ENCODE data around the gene STARD7.
"Not testable (repeated sequence)": the region's sequence is repeated elsewhere in the genome, so short reads cannot be mapped to it uniquely, and the experiment has no call there.

The STARD7 gene

GRCh38 chr2:96191937-96192670 is 16.5 kb downstream of the STARD7 start:
- DNase-seq: no peak

DNA sequence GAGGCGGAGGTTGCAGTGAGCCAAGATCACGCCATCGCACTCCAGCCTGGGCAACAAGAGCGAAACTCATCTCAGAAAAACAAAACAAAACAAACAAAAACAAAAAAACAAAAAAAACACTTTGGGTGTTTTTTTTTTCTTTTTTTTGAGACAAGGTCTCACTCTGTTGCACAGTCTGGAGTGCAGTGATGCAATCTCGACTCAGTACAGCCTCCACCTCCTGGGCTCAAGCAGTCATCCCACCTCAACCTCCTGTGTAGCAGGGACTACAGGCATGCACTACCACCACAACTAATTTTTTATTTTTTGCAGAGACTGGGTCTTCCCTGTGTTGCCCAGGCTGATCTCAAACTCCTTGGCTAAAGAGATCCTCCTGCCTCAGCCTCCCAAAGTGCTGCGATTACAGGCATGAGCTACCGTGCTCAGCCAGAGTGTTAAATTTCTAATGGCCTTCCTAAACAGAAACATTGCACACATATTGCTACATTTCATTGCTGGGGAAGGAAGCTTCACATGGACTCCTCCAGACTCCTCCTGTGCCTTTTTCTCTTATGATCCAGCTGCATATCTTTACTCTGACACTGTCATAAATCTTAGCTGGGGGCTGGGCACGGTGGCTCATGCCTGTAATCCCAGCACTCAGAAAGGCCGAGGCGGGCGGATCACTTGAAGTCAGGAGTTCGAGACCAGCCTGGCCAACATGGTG is 19.7 kb downstream of the STARD7 start:
- no peak for DNase-seq

- no peak for DNase-seq
Measured at GRCh38 chr2:96186562-96186961, 22.1 kb downstream of the STARD7 start.

DNA sequence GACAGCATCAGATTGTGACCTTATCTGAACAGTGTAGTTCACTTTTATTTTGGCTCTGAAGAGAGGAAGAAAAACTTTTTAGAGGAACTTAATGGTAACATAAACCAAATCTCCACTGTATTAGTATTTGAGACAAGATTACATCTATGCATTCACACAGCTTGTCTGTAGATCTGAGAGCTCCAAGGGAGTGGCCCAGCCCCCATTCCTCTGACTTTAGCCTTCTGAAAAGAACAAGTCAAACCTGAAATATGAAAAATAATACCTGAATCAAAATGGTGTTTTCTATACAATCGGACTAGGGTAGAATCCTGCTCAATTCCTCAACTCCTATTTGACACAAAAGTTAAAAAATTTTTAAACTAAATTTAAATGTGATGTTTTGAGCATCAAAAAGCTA is 23.1 kb downstream of the STARD7 start:
- DNase-seq: no peak

- DNase-seq: no peak
Measured at GRCh38 chr2:96184989-96185388, 23.6 kb downstream of the STARD7 start.

DNA sequence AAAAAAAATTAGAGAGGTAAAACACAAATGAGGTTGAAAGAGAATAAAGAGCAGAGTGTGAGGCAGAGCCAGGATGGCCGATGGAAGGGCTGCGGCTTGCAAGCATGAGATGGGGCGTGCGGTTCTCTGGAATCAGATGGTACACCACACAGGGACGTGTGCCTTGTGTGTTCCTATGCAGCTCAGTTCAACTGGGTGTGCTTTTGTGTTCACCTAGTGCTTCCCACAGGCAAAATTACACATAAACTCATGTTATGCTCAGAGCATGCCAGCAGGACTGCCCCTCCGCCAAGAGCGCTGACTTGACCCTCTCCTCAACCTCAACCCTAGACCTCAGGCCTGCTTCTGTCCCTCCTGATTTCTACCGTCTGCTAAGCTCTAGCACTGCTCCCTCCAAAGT is 24.4 kb downstream of the STARD7 start:
- no peak for DNase-seq

DNA sequence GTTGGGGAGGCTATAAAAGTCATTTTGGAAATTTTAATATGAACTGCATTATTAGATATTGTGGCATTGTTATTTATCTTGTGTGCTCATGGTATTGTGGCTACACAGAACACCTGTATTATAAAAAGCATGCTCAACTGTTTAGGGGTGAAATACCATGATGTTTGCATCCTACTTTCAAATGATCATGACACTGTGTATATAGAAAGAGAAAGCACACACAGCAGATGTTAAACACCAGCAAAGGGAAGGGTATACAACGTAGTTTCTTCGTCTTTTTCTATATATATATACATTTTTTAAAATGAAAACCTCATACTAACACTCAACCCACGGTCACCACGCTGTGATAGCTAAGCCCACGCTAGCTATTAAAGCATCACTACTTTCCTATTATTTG is 27.1 kb downstream of the STARD7 start:
- no peak for DNase-seq

DNA sequence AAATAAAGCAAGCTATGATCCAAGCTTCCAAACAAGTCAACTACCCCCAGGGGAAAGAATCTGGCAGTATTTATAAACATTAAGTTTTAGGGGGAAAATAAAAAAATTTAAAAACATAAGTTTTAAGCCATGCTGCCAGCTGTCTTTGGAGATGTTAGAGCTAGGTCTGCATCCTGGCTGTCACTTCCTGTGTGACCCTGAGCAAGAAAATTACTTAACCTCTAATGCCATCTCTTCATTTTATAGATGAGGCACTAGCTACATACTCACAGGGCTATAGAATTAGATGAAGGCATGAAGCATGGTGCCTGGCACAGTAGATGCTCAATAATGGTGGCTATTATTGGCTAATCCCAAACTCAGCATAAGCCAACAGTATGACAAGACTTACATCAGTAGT is 28.1 kb downstream of the STARD7 start:
- no peak for DNase-seq

- no peak for DNase-seq
Measured at GRCh38 chr2:96180002-96180401, 28.6 kb downstream of the STARD7 start.

DNA sequence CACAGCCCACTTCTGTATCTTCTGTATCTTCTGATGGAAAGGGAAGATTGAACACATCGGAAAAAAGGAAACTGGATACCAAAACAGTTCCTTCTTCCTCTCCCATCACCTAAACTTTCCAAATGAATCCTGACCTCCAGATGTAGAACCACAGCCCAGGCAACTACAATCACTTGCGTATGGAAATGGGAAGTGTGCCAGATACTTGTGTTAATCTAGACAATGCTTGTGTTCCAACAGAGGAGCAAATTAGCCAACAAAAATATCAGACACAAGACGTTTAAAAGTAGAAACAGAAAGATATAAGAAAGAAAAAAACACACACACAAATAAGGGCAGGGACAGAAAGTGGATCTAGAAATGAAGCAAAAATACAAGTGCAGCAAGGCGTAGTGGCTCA is 32.0 kb downstream of the STARD7 start:
- DNase-seq: no peak

GRCh38 chr2:96175951-96176350 is 32.7 kb downstream of the STARD7 start:
- no peak for DNase-seq

GRCh38 chr2:96174251-96175144 is 34.1 kb downstream of the STARD7 start:
- DNase-seq: peak; percentile 93

GRCh38 chr2:96171831-96172230 is 36.8 kb downstream of the STARD7 start:
- DNase-seq: no peak

DNA sequence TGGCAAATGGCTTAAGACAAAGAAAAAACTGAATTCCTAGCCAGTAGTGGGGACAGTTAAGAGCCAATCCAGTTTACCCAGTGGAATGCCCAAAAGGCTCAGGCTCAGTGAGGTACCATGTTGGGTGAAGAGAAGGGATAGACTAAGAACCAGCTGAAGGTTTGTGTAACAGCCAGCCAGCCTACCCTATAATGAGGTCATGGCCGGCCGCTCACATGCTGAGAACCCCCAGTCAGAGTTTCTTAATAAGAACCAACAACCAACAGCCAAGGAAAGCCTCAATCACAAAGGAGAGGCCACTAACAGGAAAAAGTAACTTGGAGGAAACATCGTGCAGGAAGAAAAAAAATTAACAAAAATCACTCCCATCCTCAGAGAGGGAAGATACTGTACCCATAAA is 38.0 kb downstream of the STARD7 start:
- DNase-seq: no peak

DNA sequence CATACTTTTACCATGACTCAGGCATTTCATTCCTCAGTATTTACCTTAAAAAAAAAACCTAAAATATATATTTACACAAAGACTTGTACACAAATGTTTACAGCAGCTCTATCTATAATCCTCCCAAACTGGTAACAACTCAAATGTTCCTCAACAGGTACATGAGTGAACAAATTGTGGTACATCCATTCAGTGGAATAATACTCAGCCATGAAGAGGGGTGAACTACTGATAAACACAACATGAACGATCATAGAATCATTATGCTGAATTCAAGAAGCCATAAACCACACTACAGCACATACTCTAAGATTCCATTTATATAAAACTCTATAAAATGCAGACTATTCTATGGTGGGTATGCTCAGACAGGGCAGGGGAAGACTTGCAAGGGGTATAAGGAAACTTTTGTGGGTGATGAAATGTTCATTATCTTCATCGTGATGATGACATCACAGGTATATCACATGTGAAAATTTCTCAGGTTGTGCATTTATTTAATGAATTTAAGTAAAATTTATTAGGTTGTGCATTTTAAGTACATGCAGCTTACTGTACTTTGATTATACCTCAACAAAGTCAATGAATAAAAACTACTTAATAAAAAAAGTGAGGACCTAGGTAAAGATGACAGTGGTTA is 38.6 kb downstream of the STARD7 start:
- DNase-seq: no peak

DNA sequence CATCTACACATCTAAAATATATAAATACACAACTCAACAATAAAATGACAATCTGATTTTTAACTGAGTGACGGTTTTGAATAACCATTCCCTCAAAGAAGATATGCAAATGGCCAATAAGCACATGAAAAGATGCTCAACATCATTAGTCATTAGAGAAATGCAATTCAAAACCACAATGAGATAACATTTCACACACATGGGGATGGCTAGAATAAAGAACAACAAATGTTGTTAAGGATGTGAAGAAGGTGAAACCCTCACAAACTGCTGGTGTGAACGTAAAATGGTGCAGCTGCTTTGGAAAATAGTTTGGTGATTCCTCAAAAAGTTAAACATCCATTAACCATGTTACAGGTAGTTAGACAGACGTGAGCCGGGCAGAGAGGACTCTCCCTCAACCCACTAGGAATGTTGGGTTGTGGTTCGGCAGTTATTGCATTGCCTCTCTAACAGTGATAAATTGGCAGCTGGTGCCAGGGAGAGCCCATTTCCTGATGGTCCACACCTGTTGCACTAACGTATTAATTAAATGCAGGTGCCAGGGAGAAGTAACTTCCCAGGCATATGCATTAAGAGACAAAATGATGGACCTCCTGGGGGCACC is 41.1 kb downstream of the STARD7 start:
- no peak for DNase-seq

DNA sequence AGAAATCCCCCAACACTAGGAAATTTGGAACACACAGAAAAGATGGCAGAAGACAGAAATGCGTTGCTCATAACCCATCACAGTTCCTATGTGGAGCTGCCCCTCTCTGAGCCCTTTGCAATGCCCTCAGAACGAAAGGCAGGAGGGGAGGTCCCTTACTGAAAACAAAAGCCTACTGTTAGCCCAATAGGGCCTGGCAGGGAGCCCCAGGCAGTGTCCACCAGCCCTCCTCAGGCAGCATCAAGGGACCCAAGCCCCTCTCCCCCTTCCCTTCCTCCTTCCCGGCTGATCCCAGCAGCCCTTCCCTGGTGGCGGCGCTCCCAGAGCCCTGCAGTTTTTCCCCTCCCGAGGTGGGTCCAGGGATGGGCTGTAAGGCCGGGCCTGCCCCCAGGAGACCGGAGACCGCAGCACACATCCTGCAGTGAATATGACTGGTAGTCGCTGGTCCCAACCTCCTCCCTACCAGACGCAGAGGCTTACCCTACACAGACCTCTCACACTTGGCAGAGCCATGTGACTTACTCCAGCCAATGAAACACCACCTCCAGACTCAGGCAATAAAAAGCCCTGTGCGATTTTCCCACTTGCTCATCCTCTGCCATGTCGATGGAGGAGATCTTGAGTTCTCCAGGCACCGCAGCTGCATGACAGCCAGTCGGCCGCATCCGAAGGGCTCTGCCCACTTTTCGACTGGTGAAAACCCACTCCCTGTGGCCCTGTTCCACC is 44.0 kb downstream of the STARD7 start:
- DNase-seq: peak; percentile 83

- peak; percentile 91 for DNase-seq
Measured at GRCh38 chr2:96163768-96164429, 44.7 kb downstream of the STARD7 start.

DNA sequence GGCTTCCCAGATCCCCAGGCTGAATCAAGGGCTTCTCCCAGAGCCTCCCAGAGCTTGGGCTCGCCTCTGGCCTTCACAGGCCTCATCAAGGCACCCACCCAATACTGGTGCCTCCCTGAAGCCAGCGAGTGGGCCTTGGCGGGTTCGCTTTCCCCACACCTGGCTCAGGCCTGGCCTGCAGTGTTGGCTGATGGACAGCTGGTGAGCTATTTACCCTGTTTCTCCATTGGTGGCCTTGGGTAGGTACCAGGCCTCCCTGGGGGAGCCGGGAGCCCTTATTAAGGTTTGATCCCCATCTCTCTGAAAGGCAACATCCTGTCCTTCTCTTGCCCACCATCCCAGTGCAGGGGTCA is 45.2 kb downstream of the STARD7 start:
- no peak for DNase-seq

DNA sequence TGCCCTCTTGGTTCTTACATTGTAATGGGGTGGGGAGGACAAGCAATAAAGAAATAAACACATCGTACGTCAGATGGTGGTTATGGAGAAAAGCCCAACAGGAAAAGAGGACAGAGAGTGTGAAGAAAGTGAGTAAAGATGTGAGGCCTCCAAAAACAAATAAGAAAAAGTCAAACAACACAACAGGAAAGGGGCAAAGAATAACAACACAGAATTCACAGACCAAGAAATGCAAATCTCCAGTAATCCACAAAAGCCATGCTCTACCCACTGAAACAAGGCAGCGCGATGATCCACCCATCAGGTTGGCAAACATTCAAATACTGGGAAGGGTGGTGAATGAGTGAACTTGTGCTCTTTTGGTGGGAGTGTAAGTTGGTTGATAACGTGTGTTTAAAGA is 46.7 kb downstream of the STARD7 start:
- DNase-seq: no peak

DNA sequence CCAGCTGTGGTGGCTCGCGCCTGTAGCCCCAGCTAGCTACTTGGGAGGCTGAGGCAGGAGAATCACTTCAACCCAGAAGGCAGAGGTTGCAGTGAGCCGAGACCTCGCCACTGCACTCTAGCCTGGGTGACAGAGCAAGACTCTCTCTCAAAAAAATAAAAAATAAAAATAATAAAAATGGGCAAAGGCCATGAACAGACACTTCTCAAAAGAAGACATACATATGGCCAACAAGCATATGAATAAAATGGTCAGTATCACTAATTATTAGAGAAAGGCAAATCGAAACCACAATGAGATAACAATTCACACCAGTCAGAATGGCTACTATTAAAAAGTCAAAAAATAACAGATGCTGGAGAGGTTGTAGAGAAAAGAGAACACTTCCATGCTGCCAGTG is 48.3 kb downstream of the STARD7 start:
- DNase-seq: not testable (repeated sequence)
